Spleen (tissue), 7 donors: Measurements from ENCODE around the gene CDH19.

Experiments used
- CTCF ChIP-seq, 11 experiments: fragments of 200-600 bp in 7 of 11; fragments of 450-650 bp in 4 of 11; sonication (generic) in 4 of 11; IDR thresholded peaks in 8 of 11; conservative IDR thresholded peaks in 3 of 11; 1 replicate in 7 of 11; 2 replicates in 4 of 11; pipeline versions ENCODE4 v1.4.0 to v1.8.0; 2016 to 2021; ENCODE audit warnings: antibody characterized with exemption in 11 of 11, inconsistent platforms in 4 of 11, mild to moderate bottlenecking in 1 of 11
- POLR2AphosphoS5 ChIP-seq, 3 donors: sonication (generic); formaldehyde crosslinking; IDR thresholded peaks; one replicate each; pipeline ENCODE4 v1.5.1; 2017; ENCODE audit warnings: antibody characterized with exemption in 3 of 3
- donor health status: DM: no; HTN: no; CAD: no; lungs with moderate emphysema.
- donor health status: DM: no; HTN: no; CAD: no.
- donor health status: DM: no; HTN: no; CAD: no.

DNA sequence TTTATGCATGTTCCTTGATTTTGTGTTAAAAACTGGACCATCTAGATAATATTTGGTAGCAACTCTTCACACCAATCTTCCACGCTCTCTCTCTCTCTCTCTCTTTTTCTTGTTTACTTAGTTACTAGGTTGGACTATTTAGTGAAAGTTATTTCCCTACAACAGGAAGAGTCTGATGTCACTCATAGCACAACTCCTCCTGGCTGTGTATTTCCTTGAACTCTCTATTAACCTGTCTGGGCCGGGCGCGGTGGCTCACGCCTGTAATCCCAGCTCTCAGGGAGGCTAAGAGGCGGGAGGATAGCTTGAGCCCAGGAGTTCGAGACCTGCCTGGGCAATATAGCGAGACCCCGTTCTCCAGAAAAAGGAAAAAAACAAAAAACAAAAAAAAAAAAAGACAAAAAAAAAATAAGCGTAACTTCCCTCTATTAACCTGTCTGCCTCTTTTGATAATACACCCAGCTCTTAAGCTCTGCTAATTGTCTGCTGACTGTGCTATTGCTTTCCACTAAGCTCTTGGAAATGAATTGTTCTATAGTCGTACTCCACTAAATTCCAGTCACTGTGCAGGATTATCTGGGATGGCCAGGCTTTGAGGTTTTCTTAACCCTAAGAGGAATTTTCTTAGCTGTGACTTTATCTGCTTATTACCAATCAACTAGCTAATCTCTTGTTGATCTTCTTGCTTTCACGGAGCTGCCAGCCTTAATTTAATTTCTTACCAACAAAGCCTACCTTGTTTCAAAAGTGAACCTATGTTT, 18.1 kb upstream of the CDH19 start:
- TF ChIP-seq CTCF (IDR thresholded peaks at IDR 0.05 in 8 of 11, conservative IDR thresholded peaks at IDR 0.05 in 3 of 11): no peak
- no peak for TF ChIP-seq POLR2AphosphoS5 (IDR thresholded peaks at IDR 0.05)
